ENCODE data around the gene GLS2. TPM values are rescaled to one million over a fixed set of nuclear protein-coding genes. Genes with fewer than 3 reads are reported as not detected.

GLS2 gene
- total and polyA plus RNA-seq, 9 donors = 0.87 to 4.4 (median 1.7) TPM

GRCh38 chr12:56479625-56480024, 8.3 kb downstream of the GLS2 start:
- H3K9me3 ChIP-seq = no peaks in the 10 kb centered on the region
- no peak overlapping the region for H3K4me3 ChIP-seq
- intact Hi-C loops (cut with DNase I) = no loop called here
- no peaks in the 10 kb centered on the region for H3K36me3 ChIP-seq
- no peak overlapping the region for H3K27ac ChIP-seq
- 91 to 95% (median 95%) methylated on average over 7 of the region's 7 CpGs for WGBS, 3 donors
- TF ChIP-seq EP300 (IDR thresholded peaks at IDR 0.05) (no peak), POLR2A (IDR thresholded peaks at IDR 0.05) (no peak), CTCF (IDR thresholded peaks at IDR 0.05) (no peak)
- no peak for DNase-seq
- no peaks in the 10 kb centered on the region for H3K27me3 ChIP-seq
- H3K4me1 ChIP-seq (ENCODE audit: insufficient read depth) = no peaks in the 10 kb centered on the region

- no peaks in the 10 kb centered on the region for H3K27me3 ChIP-seq
- no peak for DNase-seq
- intact Hi-C loops (cut with DNase I) = no loop called here
- WGBS, 3 donors = 74 to 88% (median 85%) methylated on average over 6 of the region's 6 CpGs
- H3K9me3 ChIP-seq = no peaks in the 10 kb centered on the region
- H3K4me1 ChIP-seq (ENCODE audit: insufficient read depth) = no peaks in the 10 kb centered on the region
- H3K27ac ChIP-seq = no peak overlapping the region
- no peak overlapping the region for H3K4me3 ChIP-seq
- TF ChIP-seq POLR2A (IDR thresholded peaks at IDR 0.05) = no peak
- TF ChIP-seq CTCF (IDR thresholded peaks at IDR 0.05) = no peak
- no peak for TF ChIP-seq EP300 (IDR thresholded peaks at IDR 0.05)
- no peaks in the 10 kb centered on the region for H3K36me3 ChIP-seq
These were observed 10.3 kb downstream of the GLS2 start for GRCh38 chr12:56477521-56478225.

- Histone ChIP-seq H3K9me3 (no peaks in the 10 kb centered on the region), H3K4me3 (no peak overlapping the region), H3K4me1 (ENCODE audit: insufficient read depth) (no peaks in the 10 kb centered on the region), H3K27me3 (no peaks in the 10 kb centered on the region), H3K27ac (no peak overlapping the region), H3K36me3 (no peaks in the 10 kb centered on the region)
- intact Hi-C loops (cut with DNase I) = no loop called here
- WGBS, 3 donors = 78 to 100% (median 83%) methylated on average over 1 of the region's 1 CpG
- TF ChIP-seq EP300 (IDR thresholded peaks at IDR 0.05) = no peak
- TF ChIP-seq POLR2A (IDR thresholded peaks at IDR 0.05) = no peak
- no peak for TF ChIP-seq CTCF (IDR thresholded peaks at IDR 0.05)
- no peak for DNase-seq
These were observed 11.0 kb downstream of the GLS2 start for GRCh38 chr12:56476972-56477432.

GRCh38 chr12:56476143-56476542, 11.8 kb downstream of the GLS2 start:
- DNase-seq = no peak
- Histone ChIP-seq H3K36me3 (no peaks in the 10 kb centered on the region), H3K4me3 (no peak overlapping the region), H3K4me1 (ENCODE audit: insufficient read depth) (no peaks in the 10 kb centered on the region), H3K9me3 (no peaks in the 10 kb centered on the region), H3K27ac (no peak overlapping the region), H3K27me3 (no peaks in the 10 kb centered on the region)
- TF ChIP-seq EP300 (IDR thresholded peaks at IDR 0.05) = no peak
- no peak for TF ChIP-seq CTCF (IDR thresholded peaks at IDR 0.05)
- no peak for TF ChIP-seq POLR2A (IDR thresholded peaks at IDR 0.05)
- intact Hi-C loops (cut with DNase I) = no loop called here
- WGBS, 3 donors = 65 to 72% (median 66%) methylated on average over 6 of the region's 6 CpGs

Data from ovary (tissue), 9 donors.